ENCODE measurements around the gene CDK5R2. TPM values are rescaled to one million over a fixed set of nuclear protein-coding genes. Genes with fewer than 3 reads are reported as not detected.

Gene CDK5R2
- total RNA-seq, 1 experiment from 2014 or later: 0.44 TPM

GRCh38 chr2:218957671-218958070 lies 1.8 kb upstream of the CDK5R2 start:
- no peak for TF ChIP-seq ZBTB33 (IDR thresholded peaks at IDR 0.05; ENCODE audit: extremely low read depth, insufficient replicate concordance, low read length)
- no peak for TF ChIP-seq JUND (IDR thresholded peaks at IDR 0.05)
- TF ChIP-seq CEBPB (IDR thresholded peaks at IDR 0.05; ENCODE audit: low read depth): no peak
- no peak for TF ChIP-seq MAX (IDR thresholded peaks at IDR 0.05)
- TF ChIP-seq POLR2A (IDR thresholded peaks at IDR 0.05; ENCODE audit: borderline replicate concordance, extremely low read depth, insufficient read depth, insufficient read length): no peak
- TF ChIP-seq ELF1 (IDR thresholded peaks at IDR 0.05; ENCODE audit: borderline replicate concordance, low read depth): no peak
- no peak for TF ChIP-seq SP1 (IDR thresholded peaks at IDR 0.05; ENCODE audit: low read depth)
- no peak for TF ChIP-seq SRF (IDR thresholded peaks at IDR 0.05; ENCODE audit: low read depth)
- no peak for TF ChIP-seq RAD21 (IDR thresholded peaks at IDR 0.05; ENCODE audit: low read depth)
- TF ChIP-seq CBX3 (IDR thresholded peaks at IDR 0.05; ENCODE audit: low read depth): no peak
- no peak for TF ChIP-seq TCF7L2 (IDR thresholded peaks at IDR 0.05; ENCODE audit: borderline replicate concordance, extremely low read depth, insufficient read depth, insufficient read length)
- TF ChIP-seq EZH2 (IDR thresholded peaks at IDR 0.05): no peak
- TF ChIP-seq YY1 (IDR thresholded peaks at IDR 0.05; ENCODE audit: extremely low read depth, insufficient replicate concordance, low read depth, low read length): no peak
- no peak for TF ChIP-seq FOSL1 (IDR thresholded peaks at IDR 0.05; ENCODE audit: low read depth)
- TF ChIP-seq EGR1 (IDR thresholded peaks at IDR 0.05; ENCODE audit: low read depth): no peak
- H3K4me1 ChIP-seq (ENCODE audit: control insufficient read depth in 1 of 2, insufficient read depth in 2 of 2, low read length in 2 of 2): peaks cover 0 to 15% of the 10 kb centered on the region in 2 experiments; a peak in 2 of 4 replicates
- ChIA-PET POLR2A (no interaction called here), CTCF (no interaction called here), RAD21 (ENCODE audit: low non-redundant PET in 1 of 2, low total read pairs in 2 of 2, uncharacterized antibody in 2 of 2, unreplicated experiment in 2 of 2) (no interaction called here)
- H3K36me3 ChIP-seq (ENCODE audit: control insufficient read depth in 1 of 2, insufficient read depth in 2 of 2, low read length in 2 of 2): no peaks in the 10 kb centered on the region
- H3K79me2 ChIP-seq (ENCODE audit: insufficient read depth, low read length): no peaks in the 10 kb centered on the region
- DNase-seq (ENCODE audit: low read depth, low spot score) (no peak), ATAC-seq (no peak)
- H3K27me3 ChIP-seq (ENCODE audit: insufficient read depth, low read length): peaks cover 10% of the 10 kb centered on the region; the same call in 1 of the 2 replicates
- no TSS peak for BruUV-seq (replicated peaks)
- H3K4me2 ChIP-seq (ENCODE audit: low read length): no peak overlapping the region
- intact Hi-C loops (cut with micrococcal nuclease): no loop called here
- H3K27ac ChIP-seq (ENCODE audit: low read depth, low read length): no peak overlapping the region
- no peak overlapping the region for H3K9ac ChIP-seq (ENCODE audit: low read length)
- no peak overlapping the region for H2AFZ ChIP-seq (ENCODE audit: low read depth, low read length, poor library complexity, severe bottlenecking)
- no peak overlapping the region for H3K4me3 ChIP-seq (replicated peaks in 1 of 2; ENCODE audit: low read depth in 1 of 2, low read length in 2 of 2)
- no peaks in the 10 kb centered on the region for H4K20me1 ChIP-seq (ENCODE audit: insufficient read depth)
- H3K9me2 ChIP-seq (ENCODE audit: insufficient read depth): no peaks in the 10 kb centered on the region
- no peaks in the 10 kb centered on the region for H3K9me3 ChIP-seq (ENCODE audit: control insufficient read depth in 1 of 2, insufficient read depth in 1 of 2, low read depth in 1 of 2, low read length in 2 of 2)

Data from HCT116 (cell line).